ENCODE results near the gene TADA2B. TPM values are rescaled to one million over a fixed set of nuclear protein-coding genes. Genes with fewer than 3 reads are reported as not detected.
A peak's percentile ranks its signal among the peaks of the same experiment; 100 is the strongest.
"Not testable (repeated sequence)": the region's sequence is repeated elsewhere in the genome, so short reads cannot be mapped to it uniquely, and the experiment has no call there.

The TADA2B gene
- total RNA-seq, 3 donors from 2014 or later (not counting 1 experiment from before 2014, with no cell fraction given): 22.7 to 36.3 (median 35.9) TPM

GRCh38 chr4:7095611-7096155, 52.5 kb downstream of the TADA2B start:
- no peaks in the 10 kb centered on the region for H3K4me1 ChIP-seq (ENCODE audit: control insufficient read depth, insufficient read depth, low read length)
- no peak overlapping the region for H3K4me3 ChIP-seq (ENCODE audit: low read length)
- H3K27me3 ChIP-seq (ENCODE audit: control insufficient read depth, insufficient read depth, low read length): no peaks in the 10 kb centered on the region
- ATAC-seq: no peak
- H3K36me3 Mint-ChIP-seq: no peaks in the 10 kb centered on the region
- no peaks in the 10 kb centered on the region for H3K9me3 ChIP-seq (ENCODE audit: control insufficient read depth, insufficient read depth, low read length)
- H3K27ac Mint-ChIP-seq: no peak overlapping the region
- TF ChIP-seq, protein P1, sequence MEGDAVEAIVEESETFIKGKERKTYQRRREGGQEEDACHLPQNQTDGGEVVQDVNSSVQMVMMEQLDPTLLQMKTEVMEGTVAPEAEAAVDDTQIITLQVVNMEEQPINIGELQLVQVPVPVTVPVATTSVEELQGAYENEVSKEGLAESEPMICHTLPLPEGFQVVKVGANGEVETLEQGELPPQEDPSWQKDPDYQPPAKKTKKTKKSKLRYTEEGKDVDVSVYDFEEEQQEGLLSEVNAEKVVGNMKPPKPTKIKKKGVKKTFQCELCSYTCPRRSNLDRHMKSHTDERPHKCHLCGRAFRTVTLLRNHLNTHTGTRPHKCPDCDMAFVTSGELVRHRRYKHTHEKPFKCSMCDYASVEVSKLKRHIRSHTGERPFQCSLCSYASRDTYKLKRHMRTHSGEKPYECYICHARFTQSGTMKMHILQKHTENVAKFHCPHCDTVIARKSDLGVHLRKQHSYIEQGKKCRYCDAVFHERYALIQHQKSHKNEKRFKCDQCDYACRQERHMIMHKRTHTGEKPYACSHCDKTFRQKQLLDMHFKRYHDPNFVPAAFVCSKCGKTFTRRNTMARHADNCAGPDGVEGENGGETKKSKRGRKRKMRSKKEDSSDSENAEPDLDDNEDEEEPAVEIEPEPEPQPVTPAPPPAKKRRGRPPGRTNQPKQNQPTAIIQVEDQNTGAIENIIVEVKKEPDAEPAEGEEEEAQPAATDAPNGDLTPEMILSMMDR (IDR thresholded peaks at IDR 0.05): no peak
- no peaks in the 10 kb centered on the region for H3K9me3 Mint-ChIP-seq
- H3K27ac ChIP-seq (ENCODE audit: low read length): no peak overlapping the region
- 83% methylated on average over 16 of the region's 16 CpGs for WGBS (ENCODE audit: insufficient coverage)
- DNase-seq: no peak
- H3K4me3 Mint-ChIP-seq: no peak overlapping the region
- no peaks in the 10 kb centered on the region for H3K36me3 ChIP-seq (ENCODE audit: control insufficient read depth, insufficient read depth, low read length)
- peaks cover 19 to 35% of the 10 kb centered on the region in 2 donors for H3K27me3 Mint-ChIP-seq (ENCODE audit: low read depth in 2 of 2)
- H3K4me1 Mint-ChIP-seq: no peaks in the 10 kb centered on the region
- intact Hi-C loops (cut with micrococcal nuclease): no loop called here

DNA sequence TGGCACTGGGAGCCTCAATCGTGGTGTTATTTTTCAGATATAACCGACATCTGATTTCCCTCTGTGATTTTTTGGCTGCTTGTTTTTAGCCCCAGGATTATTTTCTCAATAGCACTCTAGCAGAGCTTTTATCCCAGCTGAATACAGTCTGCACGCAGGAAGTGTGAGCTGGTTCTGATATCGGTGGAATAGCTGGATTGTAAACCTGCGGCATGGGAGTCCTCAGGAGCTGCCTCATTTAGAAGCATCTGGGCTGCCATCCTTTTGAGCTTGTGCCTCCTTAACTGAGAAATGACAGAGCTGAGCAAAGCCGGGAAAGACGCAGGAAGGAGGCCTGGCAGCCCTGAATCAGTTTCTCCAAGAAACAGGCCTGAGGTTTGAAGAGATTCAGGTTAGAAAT, 53.1 kb downstream of the TADA2B start:
- DNase-seq (no peak), ATAC-seq (no peak)
- peaks cover 20 to 35% of the 10 kb centered on the region in 2 donors for H3K27me3 Mint-ChIP-seq (ENCODE audit: low read depth in 2 of 2)
- H3K4me3 Mint-ChIP-seq: no peak overlapping the region
- no peaks in the 10 kb centered on the region for H3K36me3 ChIP-seq (ENCODE audit: control insufficient read depth, insufficient read depth, low read length)
- H3K27ac ChIP-seq (ENCODE audit: low read length): no peak overlapping the region
- H3K4me1 Mint-ChIP-seq: no peaks in the 10 kb centered on the region
- H3K9me3 ChIP-seq (ENCODE audit: control insufficient read depth, insufficient read depth, low read length): no peaks in the 10 kb centered on the region
- 88% methylated on average over 7 of the region's 7 CpGs for WGBS (ENCODE audit: insufficient coverage)
- H3K4me3 ChIP-seq (ENCODE audit: low read length): no peak overlapping the region
- peaks cover 1% of the 10 kb centered on the region for H3K4me1 ChIP-seq (ENCODE audit: control insufficient read depth, insufficient read depth, low read length)
- intact Hi-C loops (cut with micrococcal nuclease): no loop called here
- H3K9me3 Mint-ChIP-seq: no peaks in the 10 kb centered on the region
- no peaks in the 10 kb centered on the region for H3K27me3 ChIP-seq (ENCODE audit: control insufficient read depth, insufficient read depth, low read length)
- TF ChIP-seq, protein P1 (IDR thresholded peaks at IDR 0.05): no peak
- no peaks in the 10 kb centered on the region for H3K36me3 Mint-ChIP-seq
- no peak overlapping the region for H3K27ac Mint-ChIP-seq

DNA sequence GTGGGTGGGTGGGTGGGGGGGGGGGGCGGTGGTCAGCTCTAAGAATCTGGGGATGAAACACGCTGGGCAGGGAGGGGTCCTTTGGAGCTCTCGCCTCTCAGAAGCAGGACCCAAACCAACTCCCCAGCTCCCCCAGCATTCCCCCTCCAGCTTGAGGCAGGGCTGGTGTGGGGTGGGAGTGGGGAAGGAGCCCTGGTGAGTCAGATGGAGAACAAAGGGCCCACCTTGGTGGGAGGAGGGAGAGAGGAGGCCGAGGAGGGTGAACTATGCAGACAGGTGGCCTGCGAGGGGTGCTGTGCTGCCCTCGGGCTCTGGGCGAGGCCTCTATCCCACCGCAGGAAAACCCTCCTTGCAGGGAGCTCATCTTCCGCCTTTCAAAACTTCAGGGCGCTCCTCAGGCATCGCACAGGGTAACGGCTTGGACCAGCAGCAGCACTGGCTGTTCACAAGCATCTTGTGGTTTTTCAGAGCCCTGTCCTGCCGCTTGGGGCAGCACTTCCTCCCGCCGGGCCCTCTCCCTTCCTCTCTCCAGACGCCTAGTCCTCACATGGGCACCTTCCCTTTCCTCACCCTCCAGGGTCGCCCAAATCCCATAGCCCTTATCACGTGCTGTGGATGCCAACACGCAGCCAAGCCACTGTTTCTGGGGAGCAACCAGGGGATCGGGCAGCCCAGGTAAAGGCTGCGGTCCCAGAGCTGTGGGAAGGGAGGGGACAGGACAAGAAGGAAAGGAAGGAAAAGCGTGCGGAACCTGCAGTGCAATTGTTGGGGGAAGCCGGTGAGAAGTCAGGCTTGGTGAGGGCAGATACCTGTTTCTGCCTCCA, 58.7 kb downstream of the TADA2B start:
- TF ChIP-seq, protein P1 (IDR thresholded peaks at IDR 0.05): peak; percentile 57
- peaks cover 10 to 14% of the 10 kb centered on the region in 2 donors for H3K27me3 Mint-ChIP-seq (ENCODE audit: low read depth in 2 of 2)
- peaks cover 16 to 23% of the 10 kb centered on the region in 2 donors for H3K4me1 Mint-ChIP-seq
- H3K27me3 ChIP-seq (ENCODE audit: control insufficient read depth, insufficient read depth, low read length): no peaks in the 10 kb centered on the region
- WGBS (ENCODE audit: insufficient coverage): 13% methylated on average over 21 of the region's 24 CpGs
- no peaks in the 10 kb centered on the region for H3K9me3 ChIP-seq (ENCODE audit: control insufficient read depth, insufficient read depth, low read length)
- H3K36me3 ChIP-seq (ENCODE audit: control insufficient read depth, insufficient read depth, low read length): no peaks in the 10 kb centered on the region
- peak; percentile 37 to 67 for DNase-seq
- peak overlapping the region; percentile 92 for H3K4me3 Mint-ChIP-seq
- no peaks in the 10 kb centered on the region for H3K9me3 Mint-ChIP-seq
- H3K4me3 ChIP-seq (ENCODE audit: low read length): no peak overlapping the region
- H3K4me1 ChIP-seq (ENCODE audit: control insufficient read depth, insufficient read depth, low read length): peaks cover 25% of the 10 kb centered on the region
- ATAC-seq: peak; percentile 74 to 80 (median 76)
- no peaks in the 10 kb centered on the region for H3K36me3 Mint-ChIP-seq
- no peak overlapping the region for H3K27ac ChIP-seq (ENCODE audit: low read length)
- peak overlapping the region in 1 of 2 donors; percentile 57 for H3K27ac Mint-ChIP-seq
- intact Hi-C loops (cut with micrococcal nuclease): no loop called here

DNA sequence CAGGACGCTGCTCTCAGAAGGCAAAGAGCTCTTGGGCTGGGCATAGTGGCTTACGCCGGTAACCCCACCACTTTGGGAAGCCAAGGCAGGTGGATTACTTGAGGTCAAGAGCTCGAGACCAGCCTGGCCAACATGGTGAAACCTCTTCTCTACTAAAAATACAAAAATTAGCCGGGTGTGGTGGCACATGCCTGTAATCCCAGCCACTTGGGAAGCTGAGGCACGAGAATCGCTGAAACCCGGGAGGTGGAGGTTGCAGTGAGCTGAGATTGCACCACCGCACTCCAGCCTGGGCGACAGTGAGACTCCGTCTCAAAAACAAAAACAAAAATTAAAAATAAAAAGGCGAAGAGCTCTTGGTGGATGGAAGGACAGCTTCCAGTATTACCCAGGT, 59.3 kb downstream of the TADA2B start:
- H3K4me3 Mint-ChIP-seq: peak overlapping the region; percentile 92
- ATAC-seq; H3K27ac ChIP-seq (ENCODE audit: low read length); H3K36me3 Mint-ChIP-seq; DNase-seq; H3K27me3 ChIP-seq (ENCODE audit: control insufficient read depth, insufficient read depth, low read length); intact Hi-C loops (cut with micrococcal nuclease); H3K36me3 ChIP-seq (ENCODE audit: control insufficient read depth, insufficient read depth, low read length); H3K9me3 ChIP-seq (ENCODE audit: control insufficient read depth, insufficient read depth, low read length); H3K9me3 Mint-ChIP-seq: not testable (repeated sequence)
- peaks cover 9 to 12% of the 10 kb centered on the region in 2 donors for H3K27me3 Mint-ChIP-seq (ENCODE audit: low read depth in 2 of 2)
- H3K27ac Mint-ChIP-seq: peak overlapping the region in 1 of 2 donors; percentile 57
- peaks cover 25% of the 10 kb centered on the region for H3K4me1 ChIP-seq (ENCODE audit: control insufficient read depth, insufficient read depth, low read length)
- peak overlapping the region; percentile 44 for H3K4me3 ChIP-seq (ENCODE audit: low read length)
- H3K4me1 Mint-ChIP-seq: peaks cover 16 to 23% of the 10 kb centered on the region in 2 donors
- 67% methylated on average over 12 of the region's 12 CpGs for WGBS (ENCODE audit: insufficient coverage)
